Large intestine (tissue), 3 donors: Measurements from ENCODE around the gene RBM5. TPM values are rescaled to one million over a fixed set of nuclear protein-coding genes. Genes with fewer than 3 reads are reported as not detected.

Source experiments
- DNase-seq, 2 donors: peaks; one replicate each; pipeline versions ENCODE4 v3.0.0 to v3.0.0-alpha.2; 2013
- H3K27ac ChIP-seq: one replicate; pipeline ENCODE4 v1.5.1; 2013; ENCODE audit warnings: low read length
- H3K27me3 ChIP-seq: 2 replicates; pipeline ENCODE4 v1.6.1; 2013; ENCODE audit warnings: low read length; ENCODE audit not compliant: control insufficient read depth, insufficient read depth
- H3K36me3 ChIP-seq: 2 replicates; pipeline ENCODE4 v1.6.1; 2013; ENCODE audit warnings: low read length; ENCODE audit not compliant: control insufficient read depth, insufficient read depth
- H3K4me1 ChIP-seq: one replicate; pipeline ENCODE4 v1.6.1; 2013; ENCODE audit warnings: low read length; ENCODE audit not compliant: control insufficient read depth, insufficient read depth
- H3K4me3 ChIP-seq: one replicate; pipeline ENCODE4 v1.5.1; 2013; ENCODE audit warnings: low read length
- H3K9me3 ChIP-seq: one replicate; pipeline ENCODE4 v1.6.1; 2013; ENCODE audit warnings: mild to moderate bottlenecking, low read depth, low read length, moderate library complexity; ENCODE audit not compliant: control insufficient read depth
- WGBS: methylation state at CpG from one replicate; pipeline ENCODE4 v1.1.5; 2013; ENCODE audit warnings: low lambda C conversion rate; ENCODE audit not compliant: insufficient coverage; 5-methylcytosine and 5-hydroxymethylcytosine counted together
- polyA plus RNA-seq: library from polyadenylated mRNA; unstranded; fragments of 120-200 nt; gene quantifications from one replicate; pipeline ENCODE4 v1.2.1, GENCODE V29; 2013

The RBM5 gene
- polyA plus RNA-seq, 1 donor, result 272 TPM

DNA sequence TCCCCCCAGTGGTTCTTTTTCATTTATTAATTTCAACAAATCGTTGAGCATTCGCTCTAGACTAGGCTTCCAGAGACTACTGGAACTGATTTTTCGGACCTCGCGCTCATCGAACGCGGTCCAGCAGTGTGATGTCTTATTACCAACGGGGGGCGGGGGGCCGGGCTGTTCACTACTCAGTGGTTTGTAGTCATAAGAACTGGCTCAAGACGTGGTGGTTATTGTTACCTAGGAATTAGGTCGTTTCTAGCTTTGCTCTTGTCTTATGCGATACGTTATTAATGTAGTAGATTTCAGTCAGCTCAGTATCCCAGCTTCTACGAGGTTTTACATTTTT is 858 bp downstream of the RBM5 start:
- H3K36me3 ChIP-seq, result peaks cover 39% of the 10 kb centered on the region
- 0% methylated on average over 3 of the region's 16 CpGs for whole genome bisulfite sequencing
- peak in 1 of 2 donors; percentile 39 for DNase-seq
- peaks cover 11% of the 10 kb centered on the region for H3K4me1 ChIP-seq
- peak overlapping the region; percentile 89 for H3K4me3 ChIP-seq
- H3K27me3 ChIP-seq, result no peaks in the 10 kb centered on the region
- peak overlapping the region; percentile 80 for H3K27ac ChIP-seq
- H3K9me3 ChIP-seq, result no peaks in the 10 kb centered on the region

DNA sequence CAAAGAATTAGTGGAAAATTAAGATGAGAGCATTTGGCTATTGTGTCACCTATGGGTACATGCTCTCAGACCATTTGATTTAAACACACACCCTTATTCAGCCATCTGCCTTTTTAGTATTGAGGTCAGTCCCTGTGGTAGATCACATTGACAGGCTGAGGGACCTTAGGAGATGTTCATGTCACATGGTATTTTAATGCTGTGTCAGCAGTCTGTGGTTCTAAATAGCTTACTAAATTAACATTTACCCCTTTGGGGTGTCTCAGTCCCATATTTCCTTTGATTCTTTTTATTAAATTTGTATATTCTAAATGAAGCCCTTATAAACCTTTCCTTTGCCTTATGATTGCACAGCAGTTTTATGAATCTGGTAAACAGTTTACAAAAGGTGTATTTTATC is 2.3 kb downstream of the RBM5 start:
- no peak for DNase-seq
- peaks cover 11% of the 10 kb centered on the region for H3K4me1 ChIP-seq
- H3K27me3 ChIP-seq, result no peaks in the 10 kb centered on the region
- peak overlapping the region; percentile 89 for H3K4me3 ChIP-seq
- peaks cover 52% of the 10 kb centered on the region for H3K36me3 ChIP-seq
- H3K27ac ChIP-seq, result no peak overlapping the region
- H3K9me3 ChIP-seq, result no peaks in the 10 kb centered on the region

DNA sequence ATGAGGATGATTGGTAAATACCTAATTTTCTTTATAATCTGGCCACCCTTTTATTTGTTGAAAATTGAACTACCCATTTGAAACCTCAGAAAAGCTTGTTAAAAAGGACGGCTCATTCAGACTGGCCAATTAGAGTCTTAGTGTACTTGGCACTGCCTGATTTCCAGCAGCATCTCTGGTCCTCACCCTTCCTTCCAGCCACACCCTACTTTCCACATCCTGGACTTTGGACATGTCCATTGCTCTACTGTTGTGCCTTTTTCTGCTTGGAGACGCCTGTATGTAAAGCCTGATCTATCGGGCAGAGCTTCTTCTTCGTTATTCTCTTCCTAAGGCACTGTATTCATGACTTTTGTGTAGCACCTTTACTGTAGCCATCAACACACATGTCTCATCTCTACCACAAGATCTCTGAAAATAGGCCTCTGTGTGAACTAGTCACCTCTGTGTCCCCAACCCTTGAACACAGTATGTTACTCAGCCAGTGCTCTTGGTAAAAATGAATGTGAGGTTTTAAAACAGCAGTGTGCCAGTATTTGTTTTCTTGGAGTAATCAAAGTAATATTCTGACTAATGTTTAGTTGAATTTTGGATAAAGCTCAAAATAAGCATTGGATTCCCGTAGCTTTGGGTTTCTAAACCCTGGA is 6.8 kb downstream of the RBM5 start:
- no peaks in the 10 kb centered on the region for H3K27me3 ChIP-seq
- WGBS, result no CpG with 5 or more reads among the region's 5 CpGs
- DNase-seq, result peak; percentile 44 to 66
- no peak overlapping the region for H3K4me3 ChIP-seq
- H3K27ac ChIP-seq, result no peak overlapping the region
- peaks cover 8% of the 10 kb centered on the region for H3K4me1 ChIP-seq
- H3K36me3 ChIP-seq, result peaks cover 91% of the 10 kb centered on the region
- H3K9me3 ChIP-seq, result no peaks in the 10 kb centered on the region

DNA sequence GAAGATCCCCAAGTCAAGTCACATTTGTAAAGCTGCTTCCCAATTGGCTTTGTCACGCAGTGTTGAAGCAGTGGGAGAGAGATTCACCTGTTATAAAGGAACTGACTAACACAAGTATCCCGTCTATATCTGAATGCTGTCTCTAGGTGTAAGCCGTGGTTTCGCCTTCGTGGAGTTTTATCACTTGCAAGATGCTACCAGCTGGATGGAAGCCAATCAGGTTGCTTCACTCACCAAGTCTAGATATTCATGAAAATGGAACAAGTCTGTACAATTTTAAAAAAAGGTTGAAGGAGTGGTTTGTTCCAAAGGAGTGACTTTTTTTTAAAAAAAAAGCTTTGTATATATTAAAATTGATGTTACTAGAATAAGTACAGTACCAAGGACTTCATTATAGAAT is 11.7 kb downstream of the RBM5 start:
- Histone ChIP-seq H3K9me3 (no peaks in the 10 kb centered on the region), H3K36me3 (peaks cover 96% of the 10 kb centered on the region), H3K27me3 (no peaks in the 10 kb centered on the region), H3K27ac (no peak overlapping the region), H3K4me1 (no peaks in the 10 kb centered on the region), H3K4me3 (no peak overlapping the region)
- WGBS, result no CpG with 5 or more reads among the region's 5 CpGs
- DNase-seq, result no peak

DNA sequence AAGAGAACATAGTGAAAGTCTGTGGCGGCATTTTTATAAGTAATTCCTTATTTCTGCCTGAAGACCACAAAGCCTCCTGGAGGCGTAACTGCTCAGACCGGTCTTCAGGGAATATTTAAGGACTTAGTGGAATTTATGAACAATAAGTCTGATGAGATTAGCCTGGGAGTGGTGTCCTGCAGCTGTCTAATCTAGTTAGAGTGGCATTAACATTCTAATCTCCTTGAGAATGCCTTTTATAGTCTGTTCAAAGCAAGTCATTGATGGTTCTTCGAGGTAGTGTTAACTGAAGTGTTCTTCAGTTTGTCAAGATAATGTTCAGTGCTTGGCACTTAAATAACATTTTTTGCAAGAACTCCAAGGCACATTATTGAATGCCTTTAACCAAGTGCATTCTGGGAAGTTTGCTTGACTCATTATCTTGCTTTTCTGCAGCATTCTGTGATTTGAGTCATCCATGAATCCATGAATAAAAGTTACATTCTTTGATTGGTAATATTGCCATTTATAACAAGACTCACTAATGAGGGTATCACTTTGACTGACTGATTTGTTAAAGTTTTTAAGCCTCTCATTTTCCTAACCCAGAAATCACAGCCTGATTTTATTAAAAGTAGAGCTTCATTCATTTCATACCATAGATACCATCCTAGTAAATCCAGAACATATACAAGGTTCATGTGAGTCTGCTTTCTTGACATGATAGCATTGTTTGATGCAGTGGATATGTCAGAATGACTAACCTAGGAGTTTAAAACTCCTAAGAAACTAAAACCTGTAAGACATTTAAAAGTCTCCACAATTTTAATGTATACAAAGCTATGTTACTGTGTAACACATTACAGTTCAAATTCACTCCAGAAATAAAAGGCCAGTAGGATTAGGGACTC is 12.5 kb downstream of the RBM5 start:
- Histone ChIP-seq H3K36me3 (peaks cover 93% of the 10 kb centered on the region), H3K27ac (no peak overlapping the region), H3K4me1 (no peaks in the 10 kb centered on the region), H3K9me3 (no peaks in the 10 kb centered on the region), H3K4me3 (no peak overlapping the region), H3K27me3 (no peaks in the 10 kb centered on the region)
- WGBS, result no CpG with 5 or more reads among the region's 4 CpGs
- DNase-seq, result no peak

DNA sequence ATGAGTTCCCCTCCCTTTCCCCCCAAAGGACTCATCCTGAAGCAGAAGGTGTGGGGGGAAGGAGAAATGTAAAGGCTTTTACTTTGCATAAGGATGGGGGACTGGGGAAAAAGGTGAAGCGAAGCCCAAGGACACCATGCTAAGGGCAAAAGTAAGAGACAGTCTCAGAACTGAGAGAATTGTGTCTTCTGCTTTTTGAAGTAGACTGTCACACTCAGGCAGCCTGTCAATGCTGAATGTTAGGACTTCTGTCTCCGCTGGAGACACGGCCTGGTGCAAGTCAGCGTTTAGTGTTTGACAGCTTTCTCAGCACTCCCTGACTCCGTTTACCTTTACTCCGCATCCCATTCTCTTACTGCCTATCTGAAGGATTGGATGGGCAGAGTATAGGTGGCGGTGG is 13.8 kb downstream of the RBM5 start:
- H3K27me3 ChIP-seq, result no peaks in the 10 kb centered on the region
- H3K36me3 ChIP-seq, result peaks cover 94% of the 10 kb centered on the region

DNA sequence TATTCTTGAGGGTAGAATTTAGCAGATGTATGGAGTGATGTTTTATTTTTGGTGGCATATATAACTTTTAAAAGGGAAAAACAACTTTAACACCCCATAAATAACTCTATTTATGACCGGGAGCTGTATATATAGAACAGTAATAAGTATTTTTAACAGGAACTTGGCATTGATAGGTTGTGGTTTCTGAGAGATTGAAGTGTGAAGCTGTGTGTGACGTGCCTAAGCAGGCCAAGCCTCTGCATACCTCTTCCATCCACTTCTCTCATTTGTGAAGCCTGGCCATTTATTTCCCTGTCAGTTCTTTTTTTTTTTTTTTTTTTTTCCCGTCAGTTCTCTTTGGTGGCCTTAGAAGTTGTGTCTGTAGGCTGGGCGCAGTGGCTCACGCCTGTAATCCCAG is 23.0 kb downstream of the RBM5 start:
- Histone ChIP-seq H3K36me3 (peaks cover 93% of the 10 kb centered on the region), H3K9me3 (no peaks in the 10 kb centered on the region), H3K27me3 (no peaks in the 10 kb centered on the region), H3K4me1 (no peaks in the 10 kb centered on the region), H3K27ac (no peak overlapping the region), H3K4me3 (no peak overlapping the region)
- DNase-seq, result no peak
- WGBS, result 80% methylated on average over 1 of the region's 5 CpGs

More for the DNA sequence above, 13.8 kb downstream of the RBM5 start:
- no peak overlapping the region for H3K27ac ChIP-seq
- no peak overlapping the region for H3K4me3 ChIP-seq
- no CpG with 5 or more reads among the region's 7 CpGs for WGBS
- H3K9me3 ChIP-seq, result no peaks in the 10 kb centered on the region
- H3K4me1 ChIP-seq, result no peaks in the 10 kb centered on the region
- DNase-seq, result no peak

DNA sequence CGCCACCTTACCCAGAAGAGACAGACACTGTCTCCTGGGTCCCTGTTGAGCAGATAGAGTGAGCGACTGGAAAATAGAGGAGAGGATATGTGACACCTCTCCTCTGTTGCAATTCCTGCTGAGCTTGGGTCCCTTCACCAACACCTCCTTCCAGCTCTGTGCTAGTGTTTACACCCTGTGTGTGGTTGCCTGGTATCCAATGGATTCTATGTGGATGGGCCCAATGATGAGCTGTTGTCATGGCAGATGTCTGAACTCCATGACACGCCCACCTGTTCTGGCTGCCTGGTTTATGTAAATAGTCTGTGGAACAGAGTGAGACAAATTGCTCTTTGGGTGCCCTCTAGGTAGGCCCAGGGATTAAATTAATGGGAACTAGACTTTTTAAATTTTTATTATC is 23.7 kb downstream of the RBM5 start:
- Histone ChIP-seq H3K9me3 (no peaks in the 10 kb centered on the region), H3K36me3 (peaks cover 93% of the 10 kb centered on the region), H3K4me1 (no peaks in the 10 kb centered on the region), H3K27ac (no peak overlapping the region), H3K27me3 (no peaks in the 10 kb centered on the region), H3K4me3 (no peak overlapping the region)
- DNase-seq, result peak in 1 of 2 donors; percentile 37
- WGBS, result no CpG with 5 or more reads among the region's 3 CpGs

DNA sequence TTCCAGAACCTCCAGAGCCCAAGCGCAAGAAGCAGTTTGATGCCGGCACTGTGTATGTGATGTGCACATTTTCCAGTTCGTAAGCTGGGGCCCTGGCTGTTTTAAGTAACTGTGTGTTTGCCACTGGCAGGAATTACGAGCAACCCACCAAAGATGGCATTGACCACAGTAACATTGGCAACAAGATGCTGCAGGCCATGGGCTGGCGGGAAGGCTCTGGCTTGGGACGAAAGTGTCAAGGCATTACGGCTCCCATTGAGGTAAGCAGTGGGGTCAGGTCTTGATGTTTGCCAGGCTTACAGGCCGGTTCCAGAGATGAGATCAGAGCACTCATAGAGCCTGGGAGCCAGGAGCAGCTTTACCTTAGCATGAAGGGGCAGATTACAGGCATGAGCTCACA is 28.4 kb downstream of the RBM5 start:
- Histone ChIP-seq H3K9me3 (no peaks in the 10 kb centered on the region), H3K4me3 (no peak overlapping the region), H3K36me3 (peaks cover 88% of the 10 kb centered on the region), H3K27ac (no peak overlapping the region), H3K27me3 (no peaks in the 10 kb centered on the region), H3K4me1 (peaks cover 5% of the 10 kb centered on the region)
- no peak for DNase-seq
- no CpG with 5 or more reads among the region's 8 CpGs for WGBS

DNA sequence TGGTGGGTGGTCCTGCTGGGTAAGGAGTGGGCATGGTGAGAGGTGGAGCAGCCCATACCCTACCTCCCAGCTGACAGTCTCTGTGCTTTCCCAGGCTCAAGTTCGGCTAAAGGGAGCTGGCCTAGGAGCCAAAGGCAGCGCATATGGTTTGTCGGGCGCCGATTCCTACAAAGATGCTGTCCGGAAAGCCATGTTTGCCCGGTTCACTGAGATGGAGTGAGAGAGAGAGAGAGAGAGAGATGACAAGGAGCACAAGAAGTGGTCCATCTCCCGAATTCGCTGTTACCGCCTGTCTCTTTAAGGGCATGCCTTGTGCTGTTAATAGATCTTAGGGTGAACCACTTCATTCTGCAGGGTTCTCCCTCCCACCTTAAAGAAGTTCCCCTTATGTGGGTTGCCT is 29.5 kb downstream of the RBM5 start:
- H3K36me3 ChIP-seq, result peaks cover 77% of the 10 kb centered on the region

More for the DNA sequence above, 29.5 kb downstream of the RBM5 start:
- no CpG with 5 or more reads among the region's 10 CpGs for WGBS
- DNase-seq, result no peak
- Histone ChIP-seq H3K4me3 (no peak overlapping the region), H3K9me3 (no peaks in the 10 kb centered on the region), H3K4me1 (peaks cover 10% of the 10 kb centered on the region), H3K27me3 (no peaks in the 10 kb centered on the region), H3K27ac (no peak overlapping the region)
